GM10266 (cell line): ENCODE data around the gene STRADB.

ENCODE experiments used
- DNase-seq: peaks from one replicate; pipeline ENCODE4 v3.0.0; 2012; ENCODE audit errors: extremely low spot score
- CTCF ChIP-seq: IDR thresholded peaks from 2 replicates; pipeline ENCODE4 v1.5.1; 2012; ENCODE audit warnings: mild to moderate bottlenecking, low read depth; ENCODE audit not compliant: control insufficient read depth, insufficient read depth; ENCODE audit errors: missing control alignments

STRADB gene

GRCh38 chr2:201502713-201503112 is 51.2 kb downstream of the STRADB start:
- TF ChIP-seq CTCF, result no peak
- DNase-seq, result no peak

- no peak for DNase-seq
- no peak for TF ChIP-seq CTCF
These were observed 56.2 kb downstream of the STRADB start for GRCh38 chr2:201507725-201508124.

- no peak for TF ChIP-seq CTCF
- no peak for DNase-seq
These were observed 61.7 kb downstream of the STRADB start for GRCh38 chr2:201513271-201513670.

DNA sequence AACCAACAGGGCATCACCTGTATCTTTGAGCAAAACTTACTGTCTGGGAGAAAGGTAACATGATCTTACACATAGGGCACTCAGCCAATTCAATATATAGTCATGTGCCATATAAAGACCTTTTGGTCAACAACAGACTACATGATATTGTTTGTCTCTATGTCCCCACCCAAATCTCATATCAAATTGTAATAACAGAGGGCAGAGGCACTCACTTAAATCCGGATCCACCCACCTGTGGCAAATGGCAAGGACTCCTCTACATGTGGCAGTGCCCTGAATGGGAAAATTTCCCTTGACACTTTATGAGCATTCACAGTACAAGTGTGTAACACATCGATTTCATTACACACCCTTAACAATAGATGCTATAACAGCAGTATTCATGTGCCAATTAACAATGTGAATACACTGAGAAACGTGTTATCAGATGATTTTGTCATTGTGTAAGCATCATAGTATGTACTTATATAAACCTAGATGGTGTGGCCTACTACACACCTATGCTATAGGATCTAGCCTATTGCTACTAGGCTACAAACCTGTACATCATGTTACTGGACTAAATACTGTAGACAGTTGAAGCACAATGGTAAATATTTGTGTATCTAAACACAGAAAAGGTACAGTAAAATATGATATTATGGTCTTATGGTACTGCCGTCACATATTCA is 64.2 kb downstream of the STRADB start:
- no peak for TF ChIP-seq CTCF
- DNase-seq, result no peak

GRCh38 chr2:201517094-201517493 is 65.6 kb downstream of the STRADB start:
- no peak for TF ChIP-seq CTCF
- no peak for DNase-seq

- no peak for TF ChIP-seq CTCF
These were observed 68.7 kb downstream of the STRADB start for GRCh38 chr2:201520201-201520600.

DNA sequence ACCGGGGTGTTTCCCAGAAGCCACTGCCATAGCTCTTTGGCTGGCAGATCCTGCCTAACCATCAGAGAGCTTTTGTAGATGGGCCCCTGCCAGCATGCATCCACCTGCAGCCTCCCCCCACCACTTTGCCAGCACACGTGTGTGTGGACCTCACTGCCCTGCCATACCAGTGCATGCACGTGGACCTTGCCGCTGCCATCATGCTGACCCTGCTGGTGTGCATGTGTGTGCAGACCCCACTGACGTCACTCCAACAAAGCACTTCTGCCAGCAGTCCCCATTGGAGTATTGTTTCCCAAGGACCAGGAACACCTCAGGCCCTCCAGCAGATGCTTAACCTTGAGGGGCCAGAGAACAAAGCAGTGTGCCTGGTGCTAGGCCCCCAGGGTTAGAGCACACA is 71.4 kb downstream of the STRADB start:
- DNase-seq, result no peak
- TF ChIP-seq CTCF, result no peak

More at GRCh38 chr2:201520201-201520600, 68.7 kb downstream of the STRADB start:
- DNase-seq, result no peak
